GM18499 (cell line): ENCODE results near the gene GSTP1.
"Not testable (repeated sequence)": the region's sequence is repeated elsewhere in the genome, so short reads cannot be mapped to it uniquely, and the experiment has no call there.

Experiments
- ATAC-seq: cut with Tn5 transposase; IDR thresholded peaks from one replicate; pipeline ENCODE4 v1.9.1; 2021; ENCODE audit warnings: moderate number of reproducible peaks; ENCODE audit not compliant: insufficient read depth, unreplicated experiment

The GSTP1 gene

DNA sequence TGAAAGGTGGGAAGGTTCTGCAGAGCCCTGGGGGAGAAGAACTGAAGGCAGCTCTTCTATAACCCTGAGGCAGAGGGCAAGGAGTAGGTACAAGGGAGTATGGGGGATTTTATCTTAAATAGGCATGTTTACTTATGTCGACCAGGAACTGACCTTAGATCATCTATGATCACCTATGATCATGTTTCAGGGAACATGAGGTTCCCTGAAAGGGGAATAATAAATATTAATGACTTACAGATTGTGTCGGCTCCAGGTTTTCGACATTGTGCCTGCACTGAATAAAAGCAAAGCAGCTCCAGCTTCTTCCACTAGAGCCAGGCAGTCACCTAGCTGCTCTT, 9.9 kb downstream of the GSTP1 start:
- ATAC-seq = no peak

DNA sequence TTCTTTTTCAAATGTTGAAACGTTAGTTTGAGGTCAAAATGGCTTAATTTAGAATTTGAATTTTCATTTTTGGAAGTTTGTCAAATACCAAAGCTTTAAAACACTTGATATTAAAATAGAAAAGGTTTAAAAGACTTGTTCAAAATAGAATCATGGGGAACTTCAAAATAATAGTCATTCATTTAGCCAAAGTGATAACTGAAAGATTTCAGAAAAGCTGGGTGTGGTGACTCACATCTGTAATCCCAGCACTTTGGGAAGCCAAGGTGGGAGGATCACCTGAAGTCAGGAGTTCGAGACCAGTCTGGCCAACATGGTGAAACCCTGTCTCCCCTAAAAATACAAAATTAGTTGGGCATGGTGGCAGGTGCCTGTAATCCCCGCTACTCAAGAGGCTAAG, 10.9 kb downstream of the GSTP1 start:
- no peak for ATAC-seq

DNA sequence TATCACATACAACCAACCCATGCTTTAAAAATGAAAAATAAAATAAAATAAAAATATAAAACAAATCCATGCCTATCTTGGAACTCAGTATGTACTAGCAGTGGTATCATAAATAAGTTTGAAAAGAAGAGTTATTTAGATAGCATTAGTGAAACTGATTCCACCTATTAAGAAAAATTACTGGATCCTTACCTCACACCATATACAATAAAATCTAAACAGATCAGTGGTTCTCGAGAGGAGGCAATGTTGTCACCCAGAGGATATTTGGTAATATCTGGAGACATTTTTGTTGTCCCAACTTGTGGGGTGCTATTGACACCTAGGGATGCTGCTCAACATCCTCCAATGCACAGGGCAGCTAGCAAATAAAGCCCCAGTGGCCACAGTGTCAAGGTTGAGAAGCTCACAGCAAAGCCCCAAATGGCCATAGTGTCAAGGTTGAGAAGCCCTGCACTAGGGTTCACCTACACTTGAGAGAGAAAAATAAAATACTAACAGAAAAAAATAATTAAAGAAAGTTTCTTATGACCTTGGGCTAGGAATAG, 13.2 kb downstream of the GSTP1 start:
- ATAC-seq = no peak

DNA sequence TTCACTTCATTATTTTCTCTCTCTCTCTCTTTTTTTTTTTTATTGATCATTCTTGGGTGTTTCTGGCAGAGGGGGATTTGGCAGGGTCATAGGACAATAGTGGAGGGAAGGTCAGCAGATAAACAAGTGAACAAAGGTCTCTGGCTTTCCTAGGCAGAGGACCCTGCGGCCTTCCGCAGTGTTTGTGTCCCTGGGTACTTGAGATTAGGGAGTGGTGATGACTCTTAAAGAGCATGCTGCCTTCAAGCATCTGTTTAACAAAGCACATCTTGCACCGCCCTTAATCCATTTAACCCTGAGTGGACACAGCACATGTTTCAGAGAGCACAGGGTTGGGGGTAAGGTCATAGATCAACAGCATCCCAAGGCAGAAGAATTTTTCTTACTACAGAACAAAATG, 13.8 kb downstream of the GSTP1 start:
- ATAC-seq = not testable (repeated sequence)

DNA sequence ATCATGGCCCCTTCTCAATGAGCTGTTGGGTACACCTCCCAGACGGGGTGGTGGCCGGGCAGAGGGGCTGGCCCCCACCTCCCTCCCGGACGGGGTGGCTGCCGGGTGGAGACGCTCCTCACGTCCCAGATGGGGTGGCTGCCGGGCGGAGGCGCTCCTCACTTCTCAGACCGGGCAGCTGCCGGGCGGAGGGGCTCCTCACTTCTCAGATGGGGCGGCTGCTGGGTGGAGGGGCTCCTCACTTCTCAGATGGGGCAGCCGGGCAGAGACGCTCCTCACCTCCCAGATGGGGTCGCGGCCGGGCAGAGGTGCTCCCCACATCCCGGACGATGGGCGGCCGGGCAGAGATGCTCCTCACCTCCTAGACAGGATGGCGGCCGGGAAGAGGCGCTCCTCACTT, 14.4 kb downstream of the GSTP1 start:
- not testable (repeated sequence) for ATAC-seq

DNA sequence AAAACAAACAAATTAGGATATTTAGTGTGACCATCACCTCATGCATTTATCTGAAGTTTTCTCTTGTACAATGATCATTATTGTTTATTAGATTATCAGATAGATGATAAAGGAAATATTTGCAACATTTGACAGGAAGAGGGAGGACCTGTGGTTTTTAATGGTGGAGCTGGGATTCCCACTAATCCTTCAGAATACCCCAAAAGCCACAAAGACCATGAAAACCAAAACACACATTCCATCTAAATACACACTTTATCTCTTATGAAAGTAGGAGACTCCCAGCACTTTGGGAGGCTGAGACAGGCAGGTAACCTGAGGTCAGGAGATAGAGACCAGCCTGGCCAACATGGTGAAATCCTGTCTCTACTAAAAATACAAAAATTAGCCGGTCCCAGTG, 15.5 kb downstream of the GSTP1 start:
- no peak for ATAC-seq

DNA sequence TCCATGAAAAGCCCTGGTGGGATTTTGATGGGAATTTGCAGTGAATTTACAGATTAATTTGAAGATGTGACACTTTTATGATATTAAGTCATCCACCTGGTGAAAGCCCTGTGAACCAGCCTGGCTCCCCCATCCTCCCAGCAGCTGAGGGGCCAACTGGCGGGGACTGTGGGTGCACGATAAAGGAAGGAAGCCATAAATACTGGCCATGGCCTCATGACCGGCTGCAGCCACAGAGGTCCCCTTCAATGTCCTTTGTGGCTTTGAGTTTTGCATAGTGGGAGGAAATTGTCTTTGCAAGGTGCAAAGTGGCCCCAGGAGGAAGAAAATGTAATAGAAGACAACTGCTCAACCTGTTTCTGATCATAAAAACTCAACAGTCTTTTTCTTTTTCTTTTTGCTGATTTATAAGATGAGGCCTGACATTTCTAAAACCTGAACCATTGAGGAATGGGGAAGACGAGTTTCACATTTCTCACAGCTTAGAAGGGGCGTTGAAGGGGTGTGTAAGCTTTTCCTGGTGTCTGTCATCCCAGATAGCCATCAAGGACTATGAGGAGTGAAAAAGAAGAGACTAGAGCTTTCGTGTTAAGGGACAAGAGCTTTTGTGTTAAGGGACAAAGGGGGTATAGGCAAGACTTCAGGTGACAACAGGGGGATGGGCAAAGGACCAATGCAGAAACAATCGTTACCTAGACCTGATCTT, 16.9 kb downstream of the GSTP1 start:
- ATAC-seq = peak; percentile 60

DNA sequence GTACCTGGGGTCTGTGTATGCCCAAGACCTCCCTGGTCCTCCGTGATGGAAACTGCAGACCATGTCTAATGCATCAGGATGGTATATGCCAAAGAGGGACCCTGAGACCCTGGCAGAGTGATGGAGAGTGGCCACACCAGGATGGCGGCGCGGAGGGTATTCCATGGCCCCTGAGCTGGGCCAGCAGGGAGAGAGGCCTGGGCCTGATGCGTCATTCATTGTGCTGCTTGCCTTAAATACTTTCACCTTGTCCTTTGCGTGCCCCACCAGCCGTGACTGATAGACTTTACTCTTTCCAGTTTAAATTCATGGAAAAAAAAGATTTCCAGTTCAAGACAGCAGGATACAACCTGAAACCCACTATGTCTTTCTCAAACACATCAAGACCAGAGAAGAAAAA, 17.5 kb downstream of the GSTP1 start:
- no peak for ATAC-seq

DNA sequence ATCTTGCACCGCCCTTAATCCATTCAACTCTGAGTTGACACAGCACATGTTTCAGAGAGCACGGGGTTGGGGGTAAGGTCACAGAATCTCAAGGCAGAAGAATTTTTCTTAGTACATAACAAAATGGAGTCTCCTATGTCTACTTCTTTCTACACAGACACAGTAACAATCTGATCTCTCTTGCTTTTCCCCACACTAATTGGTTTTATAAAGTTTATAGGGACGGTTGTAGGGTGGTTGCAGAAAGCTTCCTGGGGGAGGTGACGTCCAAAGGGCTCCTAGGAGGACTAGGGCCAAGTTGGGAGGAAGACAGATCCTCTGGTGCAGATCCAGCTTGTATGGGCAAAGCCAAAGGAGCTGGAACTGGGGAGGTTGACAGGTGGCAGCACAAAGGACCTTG, 20.5 kb downstream of the GSTP1 start:
- not testable (repeated sequence) for ATAC-seq

DNA sequence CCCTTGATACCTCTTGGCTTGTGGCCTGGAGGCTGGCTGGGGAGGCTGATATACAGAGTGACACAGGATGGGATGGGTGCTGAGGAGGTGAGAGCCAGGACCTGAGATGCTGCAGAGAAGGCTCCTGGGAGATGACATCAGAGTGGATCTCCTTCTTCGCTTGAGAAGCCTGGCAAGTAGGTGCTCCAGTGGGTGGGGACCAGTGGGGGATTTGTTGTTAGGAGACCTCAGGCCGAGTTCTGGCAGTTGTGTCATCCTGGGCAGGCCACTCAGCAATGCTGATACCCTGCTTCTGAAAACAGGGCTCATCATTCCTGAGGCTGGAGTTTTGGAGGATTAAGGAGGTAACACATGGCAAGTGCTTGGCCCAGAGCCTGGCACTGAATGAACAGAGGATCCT, 21.2 kb downstream of the GSTP1 start:
- no peak for ATAC-seq

DNA sequence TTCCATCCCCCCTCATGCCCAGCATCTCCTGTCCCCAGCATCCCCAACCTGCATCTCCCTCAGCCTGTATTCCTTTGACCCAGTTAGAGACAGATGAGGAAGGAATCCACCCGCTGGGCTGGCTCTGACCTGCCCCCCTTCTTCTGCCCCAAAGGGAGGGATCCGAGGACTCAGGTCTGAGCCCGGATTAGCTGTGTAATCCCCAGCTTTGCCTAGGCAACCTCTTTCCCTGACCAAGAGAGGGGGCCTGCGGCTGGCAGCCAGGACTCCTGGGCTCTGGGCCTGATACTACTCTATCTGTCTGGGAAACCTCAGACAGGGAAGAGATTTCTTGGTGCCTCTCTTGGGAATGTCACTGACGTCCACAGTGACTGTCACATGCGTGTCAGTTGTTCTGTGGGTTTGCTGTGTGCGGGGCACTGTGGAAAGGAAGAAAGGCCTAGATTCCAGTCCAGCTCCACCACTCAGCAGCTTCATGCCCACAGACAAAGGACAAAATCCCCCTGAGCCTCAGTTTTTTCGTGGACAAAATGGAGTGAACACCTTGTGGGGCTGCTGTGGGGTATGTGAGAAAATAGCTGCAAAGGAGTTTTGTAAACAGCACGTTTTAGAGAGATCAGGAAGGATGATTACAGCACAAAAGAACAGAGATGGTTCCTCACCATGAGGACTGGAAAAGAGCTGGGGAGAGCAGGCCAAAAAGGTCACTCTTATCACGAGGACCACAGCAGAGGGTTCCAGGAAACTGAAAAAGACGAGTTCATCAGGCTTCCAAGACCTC, 21.8 kb downstream of the GSTP1 start:
- no peak for ATAC-seq

DNA sequence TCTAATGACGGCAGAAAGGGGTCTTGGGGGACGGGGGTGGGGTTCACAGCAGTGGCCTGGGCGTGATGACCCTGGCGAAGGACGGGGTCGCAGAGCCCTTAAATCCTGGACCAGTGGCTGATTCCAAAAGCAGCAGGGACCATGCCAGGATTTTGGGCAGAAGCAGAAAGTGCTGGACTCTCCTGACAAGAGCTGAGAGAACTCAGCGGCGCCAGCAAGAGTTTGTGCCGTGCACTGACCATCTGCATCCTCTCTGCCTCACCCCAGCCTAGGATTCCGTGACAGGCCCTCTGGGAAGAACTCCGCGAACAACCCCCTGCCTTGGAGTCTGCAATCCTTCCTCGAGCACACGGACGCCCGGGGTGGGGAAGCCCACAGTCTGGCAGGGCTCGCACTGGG, 22.5 kb downstream of the GSTP1 start:
- ATAC-seq = no peak

DNA sequence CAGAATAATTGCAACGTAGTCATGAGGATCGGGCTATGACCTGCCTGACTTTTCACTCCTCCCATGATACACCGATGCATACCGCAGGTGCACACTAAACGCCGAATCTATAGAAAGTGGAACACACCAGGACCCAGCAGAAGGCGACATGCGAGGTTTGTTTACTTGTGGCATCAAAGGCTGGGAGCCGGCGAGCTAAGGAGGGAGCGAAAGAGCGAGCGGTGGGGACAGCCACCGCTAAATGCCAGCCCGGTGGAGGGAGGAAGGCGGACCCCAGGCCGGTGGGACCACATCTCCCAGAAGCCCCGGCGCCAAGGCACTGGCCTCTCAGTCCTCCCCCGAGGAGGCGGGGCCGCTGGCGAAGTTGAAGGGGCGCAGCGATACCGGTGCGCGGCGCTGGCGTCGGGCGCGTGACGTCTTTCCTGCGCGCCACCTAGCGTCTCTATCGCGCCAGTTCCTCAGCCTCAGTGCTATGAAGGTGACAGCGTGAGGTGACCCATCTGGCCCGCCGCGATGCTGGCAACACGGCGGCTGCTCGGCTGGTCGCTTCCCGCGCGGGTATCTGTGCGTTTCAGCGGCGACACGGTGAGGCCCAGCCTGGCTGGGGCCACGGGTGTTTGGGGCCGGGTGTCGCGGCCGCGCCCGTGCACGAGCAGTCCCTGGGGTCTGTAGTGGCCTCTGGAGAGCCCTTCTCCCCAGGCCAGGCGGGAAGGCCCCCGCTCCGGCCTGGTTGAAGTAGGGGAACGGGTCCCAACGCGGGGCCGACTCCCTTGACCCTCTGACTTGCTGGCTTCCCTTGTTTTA, 23.1 kb downstream of the GSTP1 start, which contains the start of gene NDUFV1:
Gene NDUFV1, plus strand, starts transcription at position 445 of the 804 bp plus-strand sequence. Its CDS starts 69 bp downstream, at position 514.
- ATAC-seq = peak; percentile 74

DNA sequence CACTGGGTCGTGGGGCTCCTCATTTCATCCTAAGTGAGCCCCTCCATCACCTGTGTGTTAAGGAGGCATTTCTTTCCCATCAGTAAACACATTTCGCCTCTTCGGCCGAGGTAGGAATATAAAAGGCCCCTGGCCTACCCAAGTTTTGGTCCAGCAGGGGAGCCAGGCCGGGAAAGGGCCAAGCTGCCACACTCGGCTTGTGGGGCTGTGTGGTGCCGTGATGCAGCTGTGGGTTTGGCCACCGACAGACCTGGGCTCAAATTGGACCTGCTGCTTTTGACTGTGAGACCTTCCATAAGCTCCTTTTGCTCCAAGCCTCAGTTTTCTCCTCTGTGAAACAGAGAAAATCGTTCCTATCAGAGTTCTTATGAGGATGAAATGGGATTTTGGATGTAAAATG, 23.9 kb downstream of the GSTP1 start:
- ATAC-seq = no peak

DNA sequence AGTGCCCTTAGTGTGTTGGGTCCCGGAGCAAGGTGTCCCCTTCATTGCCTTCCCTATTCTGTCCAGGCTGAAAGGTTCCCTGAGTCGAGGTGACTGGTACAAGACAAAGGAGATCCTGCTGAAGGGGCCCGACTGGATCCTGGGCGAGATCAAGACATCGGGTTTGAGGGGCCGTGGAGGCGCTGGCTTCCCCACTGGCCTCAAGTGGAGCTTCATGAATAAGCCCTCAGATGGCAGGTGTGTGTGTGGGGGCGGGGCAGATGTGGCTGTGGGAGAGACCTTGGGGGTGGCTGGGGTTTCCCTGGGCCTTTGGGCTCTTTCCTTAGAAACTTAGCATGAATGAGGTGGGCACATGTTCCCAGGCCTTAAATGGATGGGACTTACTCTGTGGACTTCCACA, 24.9 kb downstream of the GSTP1 start:
- ATAC-seq = no peak

DNA sequence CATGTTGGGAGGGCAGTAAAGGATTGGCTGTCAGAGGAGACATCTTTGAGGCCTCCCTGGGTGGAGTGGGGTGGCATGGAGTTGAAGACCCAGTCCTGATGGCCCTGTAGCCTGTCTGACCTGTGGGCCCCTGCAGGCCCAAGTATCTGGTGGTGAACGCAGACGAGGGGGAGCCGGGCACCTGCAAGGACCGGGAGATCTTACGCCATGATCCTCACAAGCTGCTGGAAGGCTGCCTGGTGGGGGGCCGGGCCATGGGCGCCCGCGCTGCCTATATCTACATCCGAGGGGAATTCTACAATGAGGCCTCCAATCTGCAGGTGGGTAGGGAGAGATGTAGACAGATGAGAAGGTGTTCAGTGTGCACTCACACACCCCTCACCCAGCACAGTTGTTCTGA, 25.7 kb downstream of the GSTP1 start:
- ATAC-seq = no peak

DNA sequence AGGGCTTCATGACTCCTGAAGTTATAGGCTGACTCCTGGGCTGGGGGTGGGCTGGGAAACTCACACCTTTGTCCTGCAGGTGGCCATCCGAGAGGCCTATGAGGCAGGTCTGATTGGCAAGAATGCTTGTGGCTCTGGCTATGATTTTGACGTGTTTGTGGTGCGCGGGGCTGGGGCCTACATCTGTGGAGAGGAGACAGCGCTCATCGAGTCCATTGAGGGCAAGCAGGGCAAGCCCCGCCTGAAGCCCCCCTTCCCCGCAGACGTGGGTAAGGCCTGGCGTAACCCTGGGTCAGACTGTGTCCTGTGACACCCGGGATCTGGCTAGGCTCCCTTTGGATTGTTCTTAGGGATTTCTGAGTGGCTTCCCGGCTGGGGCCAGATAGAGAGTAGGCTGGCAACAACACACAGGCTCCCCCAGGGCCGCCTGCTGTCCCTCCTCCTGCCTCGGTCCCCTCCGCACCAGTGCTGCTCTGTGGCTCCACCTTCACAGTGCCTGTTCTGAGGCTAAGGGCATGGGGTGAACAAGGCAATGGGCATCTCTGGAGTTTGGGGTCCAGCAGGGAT, 26.8 kb downstream of the GSTP1 start:
- no peak for ATAC-seq

DNA sequence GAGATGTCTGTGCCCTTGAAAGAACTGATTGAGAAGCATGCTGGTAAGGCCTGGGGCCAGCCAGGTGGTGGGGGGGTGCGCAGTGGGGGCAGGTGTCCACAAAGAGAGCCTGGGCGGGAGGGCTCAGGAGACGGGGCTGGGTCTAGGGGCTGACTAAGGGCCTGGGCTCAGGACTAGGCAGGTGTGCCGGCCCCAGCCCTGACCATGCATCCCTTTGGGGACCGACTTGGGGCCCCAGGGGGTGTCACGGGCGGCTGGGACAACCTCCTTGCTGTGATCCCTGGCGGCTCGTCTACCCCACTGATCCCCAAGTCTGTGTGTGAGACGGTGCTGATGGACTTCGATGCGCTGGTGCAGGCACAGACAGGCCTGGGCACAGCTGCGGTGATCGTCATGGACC, 27.6 kb downstream of the GSTP1 start:
- ATAC-seq = no peak

DNA sequence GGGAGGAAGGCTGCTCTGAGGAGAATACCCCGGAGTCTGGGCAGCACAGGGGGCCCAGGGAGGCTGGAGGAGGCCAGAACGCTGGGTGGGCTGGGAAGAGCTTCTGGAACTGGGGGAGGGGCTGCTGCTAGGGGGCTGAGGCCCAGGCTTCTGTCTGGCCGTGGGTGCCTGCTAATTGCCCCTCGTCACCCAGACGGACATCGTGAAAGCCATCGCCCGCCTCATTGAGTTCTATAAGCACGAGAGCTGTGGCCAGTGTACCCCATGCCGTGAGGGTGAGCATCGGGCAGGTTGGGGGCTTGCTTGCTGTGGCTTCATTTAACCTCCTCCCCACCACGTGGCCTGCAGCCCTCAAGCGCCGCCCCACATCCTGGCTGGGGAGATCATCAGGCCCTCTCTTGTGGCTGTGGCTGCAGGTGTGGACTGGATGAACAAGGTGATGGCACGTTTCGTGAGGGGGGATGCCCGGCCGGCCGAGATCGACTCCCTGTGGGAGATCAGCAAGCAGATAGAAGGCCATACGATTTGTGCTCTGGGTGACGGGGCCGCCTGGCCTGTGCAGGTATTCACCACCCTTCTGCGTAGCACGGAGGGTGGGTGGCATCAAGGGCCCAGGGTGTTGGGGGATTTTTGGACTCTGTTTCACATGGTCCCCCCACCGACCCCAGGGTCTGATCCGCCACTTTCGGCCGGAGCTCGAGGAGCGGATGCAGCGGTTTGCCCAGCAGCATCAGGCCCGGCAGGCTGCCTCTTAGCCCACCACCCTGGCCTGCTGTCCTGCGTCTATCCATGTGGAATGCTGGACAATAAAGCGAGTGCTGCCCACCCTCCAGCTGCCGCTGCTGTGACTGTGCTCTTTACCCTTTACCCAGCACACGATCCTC, 28.3 kb downstream of the GSTP1 start:
- no peak for ATAC-seq

DNA sequence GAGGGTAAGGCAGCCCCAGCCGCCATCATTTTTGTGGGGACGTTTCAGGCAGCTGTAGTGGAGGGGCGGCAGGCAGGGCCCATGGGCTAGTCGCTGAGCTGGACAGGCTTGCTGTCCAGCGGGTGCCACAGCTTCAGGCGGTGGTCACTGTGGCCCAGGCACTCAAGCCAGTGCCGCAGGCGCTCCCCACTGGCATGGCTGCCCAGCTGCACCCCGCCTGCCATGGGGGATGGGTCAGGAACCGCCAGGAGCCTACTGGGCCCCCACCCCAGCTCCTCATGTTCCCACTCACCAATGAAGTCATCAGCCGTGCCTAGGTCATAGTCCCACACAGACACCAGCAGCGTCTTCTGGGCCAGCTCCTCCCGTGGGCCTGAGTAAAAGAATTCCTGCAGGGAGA, 29.1 kb downstream of the GSTP1 start:
- no peak for ATAC-seq
